Measurements from ENCODE around the gene GTF2IRD1.
A peak's percentile ranks its signal among the peaks of the same experiment; 100 is the strongest.

The GTF2IRD1 gene

GRCh38 chr7:74512762-74513161 is 59.1 kb downstream of the GTF2IRD1 start:
- TF ChIP-seq Cebpa-rat (IDR thresholded peaks at IDR 0.05): no peak
- no peaks in the 10 kb centered on the region for H3K27me3 ChIP-seq
- H3K4me2 ChIP-seq: no peak overlapping the region
- H3K27ac ChIP-seq: no peak overlapping the region
- peaks cover 18 to 75% (median 45%) of the 10 kb centered on the region in 11 experiments for H3K36me3 ChIP-seq
- peaks cover 0 to 29% (median 16%) of the 10 kb centered on the region in 10 experiments; a peak in 14 of 20 replicates for H3K4me1 ChIP-seq
- no peak overlapping the region for H3K4me3 ChIP-seq
- no peaks in the 10 kb centered on the region for H3K9me3 ChIP-seq (replicated peaks in 1 of 11)
- H4K20me1 ChIP-seq: peaks cover 0 to 41% (median 0%) of the 10 kb centered on the region in 11 experiments; a peak in 9 of 22 replicates
- no peak overlapping the region for H3K9ac ChIP-seq

GRCh38 chr7:74514131-74514591 is 60.5 kb downstream of the GTF2IRD1 start:
- no peak for TF ChIP-seq Cebpa-rat (IDR thresholded peaks at IDR 0.05)
- Histone ChIP-seq H3K36me3 (peaks cover 29 to 83% (median 57%) of the 10 kb centered on the region in 11 experiments), H3K9me3 (replicated peaks in 1 of 11) (peaks cover 0 to under 1% (median 0%) of the 10 kb centered on the region in 11 experiments; a peak in 2 of 22 replicates), H3K4me3 (no peak overlapping the region), H4K20me1 (peaks cover 0 to 37% (median 0%) of the 10 kb centered on the region in 11 experiments; a peak in 8 of 22 replicates), H3K9ac (peak overlapping the region in 3 of 11 experiments; percentile 13 to 41 (median 15); a peak in 4 of 22 replicates), H3K4me2 (peak overlapping the region in 8 of 11 experiments; percentile 36 to 83 (median 75); a peak in 15 of 22 replicates), H3K27ac (no peak overlapping the region), H3K27me3 (no peaks in the 10 kb centered on the region), H3K4me1 (peaks cover 0 to 29% (median 16%) of the 10 kb centered on the region in 10 experiments; a peak in 14 of 20 replicates)

GRCh38 chr7:74515276-74515675 is 61.6 kb downstream of the GTF2IRD1 start:
- Histone ChIP-seq H3K36me3 (peaks cover 40 to 83% (median 68%) of the 10 kb centered on the region in 11 experiments), H3K27ac (no peak overlapping the region), H3K4me3 (no peak overlapping the region), H3K4me1 (peaks cover 0 to 29% (median 16%) of the 10 kb centered on the region in 10 experiments; a peak in 14 of 20 replicates), H3K27me3 (no peaks in the 10 kb centered on the region), H3K9me3 (replicated peaks in 1 of 11) (peaks cover 0 to 11% (median 5%) of the 10 kb centered on the region in 11 experiments; a peak in 9 of 22 replicates), H3K9ac (no peak overlapping the region), H4K20me1 (peaks cover 0 to 37% (median 0%) of the 10 kb centered on the region in 11 experiments; a peak in 7 of 22 replicates), H3K4me2 (peak overlapping the region in 1 of 11 experiments; percentile 78; a peak in 1 of 22 replicates)
- TF ChIP-seq Cebpa-rat (IDR thresholded peaks at IDR 0.05): no peak

DNA sequence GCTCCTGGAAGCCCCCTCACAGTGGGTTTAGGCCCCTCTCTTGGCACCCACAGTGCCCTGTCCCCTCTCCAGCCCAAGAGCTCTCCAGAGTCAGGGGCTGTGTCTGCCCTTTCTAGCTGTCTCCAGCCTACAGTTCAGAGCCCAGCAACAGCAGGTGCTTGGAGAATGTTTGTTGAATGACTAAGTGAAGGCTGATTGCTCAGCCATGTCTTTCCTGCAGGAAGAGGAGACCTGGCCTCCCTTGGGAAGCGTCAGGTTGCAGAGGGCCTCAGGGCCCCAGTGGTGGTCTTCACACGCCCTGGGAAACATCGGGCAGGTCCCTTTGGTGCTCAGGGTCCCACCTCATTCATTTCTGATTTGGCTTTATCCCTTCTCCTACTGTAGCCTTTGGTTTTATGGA is 62.5 kb downstream of the GTF2IRD1 start:
- Histone ChIP-seq H3K9me3 (replicated peaks in 1 of 11) (peaks cover 3 to 18% (median 8%) of the 10 kb centered on the region in 11 experiments; a peak in 19 of 22 replicates), H3K4me1 (peaks cover 0 to 29% (median 16%) of the 10 kb centered on the region in 10 experiments; a peak in 14 of 20 replicates), H3K9ac (0 out of 22 replicates have a peak overlapping the region, but pooled peaks of 1 of the 11 experiments have one; percentile 7), H3K27ac (no peak overlapping the region), H3K36me3 (peaks cover 48 to 88% (median 72%) of the 10 kb centered on the region in 11 experiments), H4K20me1 (peaks cover 0 to 37% (median 0%) of the 10 kb centered on the region in 11 experiments; a peak in 7 of 22 replicates), H3K4me3 (no peak overlapping the region), H3K27me3 (no peaks in the 10 kb centered on the region), H3K4me2 (no peak overlapping the region)
- no peak for TF ChIP-seq Cebpa-rat (IDR thresholded peaks at IDR 0.05)

- Histone ChIP-seq H3K4me2 (no peak overlapping the region), H4K20me1 (peaks cover 0 to 31% (median 0%) of the 10 kb centered on the region in 11 experiments; a peak in 6 of 22 replicates), H3K4me1 (peaks cover 0 to 29% (median 16%) of the 10 kb centered on the region in 10 experiments; a peak in 14 of 20 replicates), H3K27ac (no peak overlapping the region), H3K9me3 (replicated peaks in 1 of 11) (peaks cover 10 to 26% (median 17%) of the 10 kb centered on the region in 11 experiments; a peak in 19 of 22 replicates), H3K36me3 (peaks cover 45 to 90% (median 76%) of the 10 kb centered on the region in 11 experiments), H3K4me3 (no peak overlapping the region), H3K27me3 (no peaks in the 10 kb centered on the region), H3K9ac (no peak overlapping the region)
- TF ChIP-seq Cebpa-rat (IDR thresholded peaks at IDR 0.05): no peak
Measured at GRCh38 chr7:74518041-74518440, 64.3 kb downstream of the GTF2IRD1 start.

DNA sequence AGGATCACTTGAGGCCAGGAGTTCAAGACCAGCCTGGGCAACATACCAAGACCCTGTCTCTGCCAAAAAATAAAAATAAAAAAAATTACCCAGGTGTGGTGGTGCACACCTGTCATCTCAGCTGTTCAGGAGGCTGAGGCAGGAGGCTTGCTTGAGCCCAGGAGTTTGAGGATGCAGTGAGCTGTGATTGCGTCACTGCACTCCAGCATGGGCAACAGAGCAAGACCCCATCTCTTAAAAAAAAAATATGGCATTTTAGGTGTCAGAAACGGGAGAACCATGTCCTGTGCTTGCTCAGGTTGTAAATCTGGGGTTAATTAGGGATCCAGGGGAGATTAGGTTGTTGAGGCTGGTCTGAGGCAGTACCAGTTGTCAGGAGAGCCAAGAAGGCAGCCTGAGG is 64.9 kb downstream of the GTF2IRD1 start:
- H3K9ac ChIP-seq: no peak overlapping the region

DNA sequence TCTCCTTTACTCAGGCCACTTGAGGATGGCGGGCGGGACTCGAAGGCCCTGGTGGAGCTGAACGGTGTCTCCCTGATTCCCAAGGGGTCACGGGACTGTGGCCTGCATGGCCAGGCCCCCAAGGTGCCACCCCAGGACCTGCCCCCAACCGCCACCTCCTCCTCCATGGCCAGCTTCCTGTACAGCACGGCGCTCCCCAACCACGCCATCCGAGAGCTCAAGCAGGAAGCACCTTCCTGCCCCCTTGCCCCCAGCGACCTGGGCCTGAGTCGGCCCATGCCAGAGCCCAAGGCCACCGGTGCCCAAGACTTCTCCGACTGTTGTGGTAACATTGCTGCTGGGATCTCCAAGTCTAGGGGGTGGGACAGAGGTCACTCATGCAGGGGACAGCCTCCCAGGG is 65.7 kb downstream of the GTF2IRD1 start:
- no peak overlapping the region for H3K4me2 ChIP-seq
- peaks cover 0 to 17% (median 0%) of the 10 kb centered on the region in 11 experiments; a peak in 6 of 22 replicates for H4K20me1 ChIP-seq
- H3K9me3 ChIP-seq (replicated peaks in 1 of 11): peaks cover 10 to 26% (median 17%) of the 10 kb centered on the region in 11 experiments; a peak in 19 of 22 replicates
- no peak overlapping the region for H3K9ac ChIP-seq
- peaks cover 52 to 87% (median 76%) of the 10 kb centered on the region in 11 experiments for H3K36me3 ChIP-seq
- TF ChIP-seq Cebpa-rat (IDR thresholded peaks at IDR 0.05): no peak
- H3K4me1 ChIP-seq: peaks cover 0 to 19% (median 7%) of the 10 kb centered on the region in 10 experiments; a peak in 14 of 20 replicates
- no peak overlapping the region for H3K4me3 ChIP-seq
- H3K27ac ChIP-seq: no peak overlapping the region
- no peaks in the 10 kb centered on the region for H3K27me3 ChIP-seq

More for the DNA sequence above, 64.9 kb downstream of the GTF2IRD1 start:
- H4K20me1 ChIP-seq: peaks cover 0 to 25% (median 0%) of the 10 kb centered on the region in 11 experiments; a peak in 6 of 22 replicates
- peaks cover 0 to 26% (median 14%) of the 10 kb centered on the region in 10 experiments; a peak in 14 of 20 replicates for H3K4me1 ChIP-seq
- H3K9me3 ChIP-seq (replicated peaks in 1 of 11): peaks cover 10 to 26% (median 17%) of the 10 kb centered on the region in 11 experiments; a peak in 19 of 22 replicates
- no peak overlapping the region for H3K4me2 ChIP-seq
- peaks cover 46 to 87% (median 72%) of the 10 kb centered on the region in 11 experiments for H3K36me3 ChIP-seq
- H3K27me3 ChIP-seq: no peaks in the 10 kb centered on the region
- no peak overlapping the region for H3K4me3 ChIP-seq
- H3K27ac ChIP-seq: no peak overlapping the region
- TF ChIP-seq Cebpa-rat (IDR thresholded peaks at IDR 0.05): 0 out of 22 replicates have a peak, but pooled peaks of 1 of the 11 experiments have one; percentile 34

GRCh38 chr7:74521855-74522254 is 68.1 kb downstream of the GTF2IRD1 start:
- Histone ChIP-seq H3K4me3 (no peak overlapping the region), H3K27me3 (no peaks in the 10 kb centered on the region), H3K9me3 (replicated peaks in 1 of 11) (peaks cover 10 to 26% (median 17%) of the 10 kb centered on the region in 11 experiments; a peak in 19 of 22 replicates), H3K4me1 (peaks cover 0 to 17% (median 10%) of the 10 kb centered on the region in 10 experiments; a peak in 12 of 20 replicates), H3K4me2 (no peak overlapping the region), H3K27ac (no peak overlapping the region), H3K9ac (no peak overlapping the region), H4K20me1 (peaks cover 0 to 6% (median 0%) of the 10 kb centered on the region in 11 experiments; a peak in 2 of 22 replicates), H3K36me3 (peaks cover 52 to 89% (median 76%) of the 10 kb centered on the region in 11 experiments)
- no peak for TF ChIP-seq Cebpa-rat (IDR thresholded peaks at IDR 0.05)

Data from BLaER1 treated with 17β-estradiol and CSF1 and Interleukin-3, amounts not matched to agents 10 nM and 100 nM (cell line).